Activated CD4-positive, CD25-positive, alpha-beta regulatory T cell (primary cell): ENCODE results near the gene XIAP.
"Not testable (repeated sequence)": the region's sequence is repeated elsewhere in the genome, so short reads cannot be mapped to it uniquely, and the experiment has no call there.

Source experiments
- DNase-seq, 4 experiments: peaks; one replicate each; lab custom pipeline; 2025; lab: John Stamatoyannopoulos, UW

Gene XIAP

DNA sequence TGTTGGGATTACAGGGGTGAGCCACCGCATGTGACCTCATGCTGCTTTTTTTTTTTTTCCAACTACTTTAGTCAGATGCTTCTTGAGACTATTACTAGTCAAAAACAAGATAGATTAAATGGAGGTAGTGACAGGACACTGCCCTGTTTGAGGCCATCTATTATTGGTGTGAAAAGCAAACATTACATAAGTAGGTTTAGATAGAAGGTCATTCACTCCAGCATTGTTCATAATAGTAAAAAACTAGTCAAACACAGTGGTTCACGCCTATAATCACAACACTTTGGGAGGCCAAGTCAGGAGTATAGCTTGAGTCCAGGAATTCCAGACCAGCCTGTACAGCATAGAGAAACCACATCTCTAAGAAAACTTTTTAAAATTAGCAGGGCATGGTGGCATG lies 16.3 kb downstream of the XIAP start:
- no peak for DNase-seq

DNA sequence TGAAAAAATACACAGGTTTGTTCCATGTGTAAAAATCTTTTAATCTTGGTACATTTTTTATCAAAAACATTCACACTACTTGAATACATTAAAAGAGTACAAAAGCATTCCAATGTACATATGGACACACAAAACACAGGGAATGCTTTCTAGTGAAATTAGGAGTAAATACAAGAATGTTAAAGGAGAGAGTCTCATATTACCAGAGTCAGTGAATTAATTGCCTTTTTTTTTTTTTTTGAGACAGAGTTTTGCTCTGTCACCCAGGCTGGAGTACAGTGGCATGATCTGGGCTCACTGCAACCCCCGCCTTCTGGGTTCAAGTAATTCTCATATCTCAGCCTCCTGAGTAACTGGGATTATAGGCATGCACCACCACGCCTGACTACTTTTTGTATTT lies 17.0 kb downstream of the XIAP start:
- DNase-seq = no peak

GRCh38 chrX:123878252-123878721 lies 18.4 kb downstream of the XIAP start:
- DNase-seq = no peak

DNA sequence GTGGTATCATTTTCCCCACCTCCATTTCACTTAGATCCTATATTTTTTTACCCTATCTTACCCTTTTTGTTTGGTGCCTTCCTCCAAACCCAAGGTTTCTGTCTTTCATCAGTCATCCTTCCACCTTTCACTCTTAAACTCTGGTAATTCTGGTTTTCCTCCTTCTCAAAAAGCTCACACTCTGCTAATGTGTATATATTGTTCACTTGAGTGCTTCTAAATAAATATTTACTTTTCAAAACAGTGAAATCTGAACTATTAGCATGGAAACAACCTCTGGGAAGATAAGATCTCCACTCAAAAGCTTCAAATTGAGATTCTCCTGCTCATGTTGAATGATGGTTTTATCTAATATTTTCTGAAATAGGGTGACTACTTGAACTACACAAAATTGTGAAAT lies 21.5 kb downstream of the XIAP start:
- DNase-seq = no peak

GRCh38 chrX:123882391-123882790 lies 22.5 kb downstream of the XIAP start:
- no peak for DNase-seq

GRCh38 chrX:123884809-123885408 lies 25.1 kb downstream of the XIAP start:
- DNase-seq = peak in 1 of 4 experiments; percentile 1

DNA sequence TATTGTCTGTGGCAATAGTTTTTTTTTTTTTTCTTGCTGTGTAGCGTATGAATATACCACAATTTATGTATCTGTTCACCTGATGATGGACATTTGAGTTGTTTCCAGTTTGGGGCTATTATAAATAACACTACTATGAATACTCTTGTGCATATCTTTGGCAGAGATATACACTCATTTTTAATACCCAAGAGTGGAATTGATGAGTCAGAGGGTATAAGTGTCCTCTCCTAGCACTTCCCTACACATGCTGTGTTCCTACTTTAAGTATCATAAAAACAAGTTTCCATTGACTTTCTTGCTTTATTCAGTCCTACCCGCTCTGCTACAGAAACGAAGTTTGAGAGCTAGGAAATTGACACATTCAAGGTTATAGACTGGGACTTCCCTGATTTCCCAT lies 39.8 kb downstream of the XIAP start:
- DNase-seq = no peak

- not testable (repeated sequence) for DNase-seq
These were observed 43.4 kb downstream of the XIAP start for GRCh38 chrX:123903261-123903660.

- no peak for DNase-seq
These were observed 45.5 kb downstream of the XIAP start for GRCh38 chrX:123905332-123905731.

DNA sequence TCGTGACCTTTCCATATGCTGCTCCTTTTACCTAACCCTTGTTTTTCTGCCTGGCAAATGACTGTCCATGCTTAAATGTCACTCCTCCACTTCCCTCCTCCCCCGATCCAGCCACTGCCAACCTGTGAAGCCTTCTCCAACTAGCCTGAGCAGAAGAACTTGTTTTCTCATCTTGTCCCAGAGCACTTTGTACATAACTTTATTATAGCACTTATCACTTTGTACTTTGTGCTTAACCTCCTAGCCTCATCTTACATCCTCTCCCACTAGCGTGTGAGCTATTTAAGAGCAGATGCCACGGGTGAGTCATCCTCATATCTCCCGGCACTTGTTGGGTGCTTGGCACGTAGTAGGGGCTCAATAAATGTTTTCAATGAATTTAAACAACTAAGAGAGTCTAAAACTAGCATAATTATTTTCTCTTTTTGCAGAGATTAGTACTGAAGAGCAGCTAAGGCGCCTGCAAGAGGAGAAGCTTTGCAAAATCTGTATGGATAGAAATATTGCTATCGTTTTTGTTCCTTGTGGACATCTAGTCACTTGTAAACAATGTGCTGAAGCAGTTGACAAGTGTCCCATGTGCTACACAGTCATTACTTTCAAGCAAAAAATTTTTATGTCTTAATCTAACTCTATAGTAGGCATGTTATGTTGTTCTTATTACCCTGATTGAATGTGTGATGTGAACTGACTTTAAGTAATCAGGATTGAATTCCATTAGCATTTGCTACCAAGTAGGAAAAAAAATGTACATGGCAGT lies 46.9 kb downstream of the XIAP start:
- no peak for DNase-seq

- DNase-seq = no peak
These were observed 49.7 kb downstream of the XIAP start for GRCh38 chrX:123909523-123909922.

DNA sequence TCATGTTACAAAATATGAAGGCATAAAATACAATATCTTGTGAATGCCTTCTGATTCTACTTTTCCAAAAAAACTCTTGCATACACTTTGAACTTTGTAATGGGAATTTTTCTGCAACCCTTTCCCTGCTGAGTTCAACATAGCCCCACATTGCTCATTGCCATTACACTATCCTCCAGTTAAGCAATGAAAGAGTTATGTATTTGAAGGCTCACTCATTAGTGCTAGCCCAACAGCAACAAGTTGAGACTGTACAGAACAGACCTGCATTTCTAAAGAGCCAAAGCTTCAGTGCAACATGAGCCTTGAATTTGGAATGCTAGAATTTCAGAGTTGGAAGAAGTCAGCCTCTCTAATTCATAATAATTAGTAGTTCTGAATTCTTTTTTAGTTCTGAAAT lies 57.2 kb downstream of the XIAP start:
- no peak for DNase-seq

DNA sequence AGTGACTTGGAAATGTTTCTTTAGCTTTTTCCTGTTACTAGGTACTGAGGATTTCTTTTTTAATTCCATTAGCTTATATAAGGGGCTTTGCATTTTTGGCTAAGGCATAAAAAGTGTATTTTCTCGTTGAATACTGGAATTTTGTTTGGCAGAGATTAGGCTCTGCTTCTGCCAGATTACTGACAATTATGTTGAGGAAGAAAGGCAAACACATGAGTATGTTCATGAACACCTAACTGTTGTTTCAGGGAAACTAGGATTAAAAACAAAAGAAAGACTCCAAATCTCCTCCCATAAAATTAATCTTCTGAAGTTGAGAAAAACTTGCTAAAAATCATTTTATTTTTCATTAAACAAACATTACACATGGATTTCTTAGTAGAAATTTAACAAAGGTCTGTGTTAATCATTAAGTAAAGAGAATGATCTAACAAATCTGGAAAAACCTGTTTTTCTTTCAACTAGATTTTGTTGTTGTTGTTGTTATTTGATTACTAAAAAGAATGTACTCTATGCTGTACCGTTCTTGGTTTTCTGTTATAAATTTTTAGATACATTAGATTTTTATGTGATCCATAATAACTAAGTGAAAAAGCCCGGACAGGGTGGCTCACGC lies 58.4 kb downstream of the XIAP start:
- DNase-seq = no peak

DNA sequence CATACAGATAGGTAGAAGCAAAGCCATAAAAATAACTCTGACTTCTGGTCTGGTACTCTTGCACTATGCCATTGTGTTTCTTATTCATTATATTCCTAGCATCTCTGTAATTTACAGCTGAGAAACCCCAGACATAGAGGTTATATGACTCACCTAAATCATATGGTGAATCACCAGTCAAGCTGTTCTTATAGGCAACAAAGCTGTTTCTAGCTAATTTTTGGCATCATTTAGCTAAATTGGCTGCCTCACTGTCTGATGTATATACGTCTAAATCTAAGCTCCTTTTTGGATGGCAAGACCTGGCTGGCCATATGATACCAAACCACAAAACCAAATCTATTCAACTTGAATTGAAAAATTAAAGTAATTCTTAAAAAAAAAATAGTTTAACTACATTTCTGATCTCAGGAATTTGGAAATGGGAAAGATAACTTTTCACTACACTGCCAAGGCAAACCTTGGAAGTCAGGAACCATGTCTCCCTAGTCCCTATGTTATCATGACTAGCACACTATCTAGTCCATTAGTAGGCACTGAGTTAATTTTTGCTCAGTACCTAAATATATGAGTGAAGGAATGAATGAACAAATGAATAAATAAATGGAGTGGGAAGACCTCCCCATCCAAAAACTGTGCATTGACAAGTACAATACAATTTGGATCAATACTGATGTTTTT lies 60.4 kb downstream of the XIAP start:
- DNase-seq = no peak

DNA sequence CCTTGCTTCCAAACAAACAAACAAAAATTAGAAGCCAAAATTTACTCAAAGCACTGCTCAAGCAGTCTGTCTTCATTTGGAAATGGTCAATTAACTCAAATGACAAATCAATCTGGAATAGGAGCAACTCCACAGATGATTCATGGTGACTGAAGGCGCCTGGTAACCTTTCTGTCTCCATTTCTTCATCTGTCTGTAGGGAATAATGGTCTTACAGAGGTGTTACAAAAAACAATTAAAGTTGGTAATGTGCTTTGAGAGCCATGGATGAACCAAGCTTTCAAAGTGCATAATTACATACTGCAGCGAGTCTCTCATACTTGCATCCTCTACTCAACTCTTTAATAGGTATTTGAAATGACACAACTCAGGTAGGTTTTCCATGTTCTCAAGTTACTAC lies 63.4 kb downstream of the XIAP start:
- no peak for DNase-seq

DNA sequence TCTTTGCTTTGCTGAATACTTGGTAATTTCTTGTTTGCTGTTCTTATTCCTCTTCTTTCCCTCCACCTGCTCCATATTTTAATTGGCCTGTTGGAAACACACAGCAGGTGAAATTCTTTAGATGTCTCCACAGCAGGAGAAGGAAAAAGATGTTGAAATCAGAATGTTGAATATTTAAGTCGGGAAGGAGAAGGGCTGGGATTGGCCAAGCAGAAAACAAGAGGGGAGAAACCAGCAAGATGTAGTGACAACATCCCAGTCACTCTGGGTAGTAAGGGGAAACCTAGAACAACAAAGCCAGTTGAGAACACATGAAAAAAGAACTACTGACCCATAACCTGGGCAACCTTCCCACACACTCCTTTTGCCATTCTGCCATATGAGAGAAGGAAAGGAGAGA lies 64.3 kb downstream of the XIAP start:
- no peak for DNase-seq

DNA sequence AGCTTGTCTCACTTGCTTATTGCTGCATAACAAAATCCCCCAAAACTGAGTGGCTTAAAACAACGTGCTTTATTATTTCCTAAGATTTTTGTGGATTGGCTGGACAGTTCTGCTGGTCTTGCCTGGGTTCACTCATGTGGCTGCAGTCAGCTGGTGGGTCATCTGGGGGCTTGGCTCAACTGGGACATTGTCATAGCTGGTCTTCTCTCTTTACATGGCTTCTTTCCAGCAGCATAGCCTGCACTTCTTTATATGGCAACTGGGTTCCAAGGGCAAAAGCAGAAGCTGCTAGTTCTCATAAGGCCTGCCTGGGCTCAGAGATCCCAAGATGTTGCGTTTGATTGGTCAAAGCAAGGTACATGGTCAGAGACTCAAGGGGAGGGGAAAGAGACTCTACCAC lies 68.0 kb downstream of the XIAP start:
- no peak for DNase-seq

DNA sequence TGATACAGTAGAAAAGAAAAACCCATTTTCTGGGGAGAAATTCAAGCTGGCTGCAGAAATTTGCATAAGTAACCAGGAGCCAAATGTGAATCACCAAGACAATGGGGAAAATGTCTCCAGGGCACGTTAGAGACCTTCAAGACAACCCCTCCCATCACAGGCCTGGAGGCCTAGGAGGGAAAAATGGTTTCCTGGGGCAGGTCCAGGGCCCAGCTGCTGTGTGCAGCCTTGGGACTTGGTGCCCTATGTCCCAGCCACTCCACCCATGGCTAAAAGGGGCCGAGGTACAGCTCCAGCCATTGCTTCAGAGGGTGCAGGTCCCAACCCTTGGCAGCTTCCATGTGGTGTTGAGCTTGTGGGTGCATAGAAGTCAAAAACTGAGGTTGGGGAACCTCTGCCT lies 72.2 kb downstream of the XIAP start:
- DNase-seq = not testable (repeated sequence)

DNA sequence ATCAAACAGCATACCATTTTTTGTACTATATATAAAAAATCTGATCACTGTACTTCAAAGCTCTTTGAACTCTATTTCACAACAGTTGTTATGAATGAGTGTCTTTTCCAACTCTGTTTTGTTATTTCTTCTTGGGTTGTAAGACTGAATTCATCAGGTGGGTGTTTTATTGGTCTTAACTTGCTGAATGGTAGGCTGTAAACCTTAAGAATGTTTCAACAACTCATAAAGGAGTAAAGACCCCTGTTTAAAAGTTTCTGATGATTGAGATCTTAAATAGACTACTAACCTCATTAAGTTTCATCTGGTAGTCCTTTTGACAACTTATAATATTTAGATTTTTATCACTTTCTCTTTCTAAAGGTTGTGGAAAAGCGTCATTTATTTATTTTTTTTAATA lies 83.2 kb downstream of the XIAP start:
- DNase-seq = no peak

DNA sequence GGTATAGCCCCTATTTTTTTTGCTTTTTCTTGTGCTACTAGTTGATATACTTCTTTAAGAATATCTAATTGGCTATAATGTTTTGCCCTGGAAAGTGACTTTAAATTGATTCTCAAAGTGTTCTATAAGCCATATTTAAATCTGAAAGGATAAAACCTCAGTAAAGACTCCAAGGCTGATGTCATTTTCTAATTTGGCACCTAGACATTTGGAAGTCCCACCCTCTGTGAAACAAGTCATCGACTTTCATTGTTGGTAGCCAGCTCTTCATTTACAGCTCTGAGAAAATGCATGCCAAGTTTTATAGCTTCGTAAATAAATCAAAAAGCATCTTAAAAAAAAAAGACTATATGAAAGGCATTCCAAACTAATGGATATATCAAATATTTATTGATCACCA lies 83.6 kb downstream of the XIAP start:
- DNase-seq = no peak

DNA sequence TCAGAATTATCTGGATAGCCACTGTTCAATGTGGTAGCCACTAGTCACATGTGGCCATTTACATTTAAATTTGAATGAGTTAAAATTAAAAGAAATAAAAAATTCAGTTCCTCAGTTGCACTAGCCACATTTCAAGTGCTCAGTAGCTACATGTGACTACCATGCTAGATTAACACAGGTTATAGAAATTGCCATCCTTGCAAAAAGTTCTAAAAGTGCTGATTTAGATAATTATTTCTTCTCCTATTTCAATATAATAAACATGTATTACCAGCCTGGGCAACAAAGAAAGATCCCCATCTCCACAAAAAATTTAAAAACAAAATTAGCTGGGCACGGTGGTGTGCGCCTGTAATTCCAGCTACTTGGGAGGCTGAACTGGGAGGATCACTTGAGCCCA lies 90.0 kb downstream of the XIAP start:
- no peak for DNase-seq

DNA sequence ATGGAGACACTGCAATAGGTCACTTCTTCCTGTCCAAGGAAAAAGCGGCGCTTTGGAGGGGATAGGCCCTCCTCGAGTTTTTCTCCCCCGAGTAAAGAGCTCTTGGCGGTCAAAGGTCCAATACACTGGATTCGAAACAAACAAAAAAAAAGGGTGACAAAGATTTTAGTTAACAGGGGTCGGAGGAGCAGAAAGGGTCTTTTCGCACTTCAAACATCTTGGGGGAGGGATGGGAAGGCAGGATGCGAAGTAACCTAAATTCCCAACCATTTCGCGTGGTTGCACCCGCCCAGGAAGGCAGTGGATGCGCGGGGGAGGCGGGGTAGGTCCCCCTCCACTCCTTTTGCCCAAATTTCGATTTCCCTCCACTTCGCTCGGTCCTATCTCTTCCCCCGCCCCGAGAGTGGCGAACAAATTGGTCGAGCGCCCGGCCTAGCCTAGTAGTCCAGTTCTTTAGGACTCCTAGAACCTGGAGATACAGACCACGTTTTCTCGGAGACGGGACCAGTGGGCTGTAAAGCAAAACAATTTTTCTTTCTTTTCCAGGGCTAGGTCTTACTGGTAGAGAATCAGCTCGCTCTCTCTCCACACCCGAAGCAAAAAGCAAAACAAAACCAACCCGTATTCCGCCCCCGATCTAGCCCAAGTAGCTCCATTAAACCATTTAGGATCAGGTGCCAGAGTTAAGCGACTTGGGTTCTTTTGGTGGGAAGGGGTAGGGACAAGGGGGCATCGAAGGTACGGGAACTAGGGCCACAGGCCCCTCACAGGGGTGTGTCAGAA lies 99.6 kb downstream of the XIAP start:
- peak in 1 of 4 experiments; percentile 13 for DNase-seq
